NCI-H1092 (cell line): ENCODE measurements around the gene RAB8A.
"Not testable (repeated sequence)": the region's sequence is repeated elsewhere in the genome, so short reads cannot be mapped to it uniquely, and the experiment has no call there.

Experiments used
- DNase-seq: peaks from one replicate; lab custom pipeline; 2025; lab: John Stamatoyannopoulos, UW

The RAB8A gene

GRCh38 chr19:16112778-16113177 lies 1.1 kb downstream of the RAB8A start:
- no peak for DNase-seq

- DNase-seq: no peak
Observed at GRCh38 chr19:16113727-16114126, 2.0 kb downstream of the RAB8A start.

DNA sequence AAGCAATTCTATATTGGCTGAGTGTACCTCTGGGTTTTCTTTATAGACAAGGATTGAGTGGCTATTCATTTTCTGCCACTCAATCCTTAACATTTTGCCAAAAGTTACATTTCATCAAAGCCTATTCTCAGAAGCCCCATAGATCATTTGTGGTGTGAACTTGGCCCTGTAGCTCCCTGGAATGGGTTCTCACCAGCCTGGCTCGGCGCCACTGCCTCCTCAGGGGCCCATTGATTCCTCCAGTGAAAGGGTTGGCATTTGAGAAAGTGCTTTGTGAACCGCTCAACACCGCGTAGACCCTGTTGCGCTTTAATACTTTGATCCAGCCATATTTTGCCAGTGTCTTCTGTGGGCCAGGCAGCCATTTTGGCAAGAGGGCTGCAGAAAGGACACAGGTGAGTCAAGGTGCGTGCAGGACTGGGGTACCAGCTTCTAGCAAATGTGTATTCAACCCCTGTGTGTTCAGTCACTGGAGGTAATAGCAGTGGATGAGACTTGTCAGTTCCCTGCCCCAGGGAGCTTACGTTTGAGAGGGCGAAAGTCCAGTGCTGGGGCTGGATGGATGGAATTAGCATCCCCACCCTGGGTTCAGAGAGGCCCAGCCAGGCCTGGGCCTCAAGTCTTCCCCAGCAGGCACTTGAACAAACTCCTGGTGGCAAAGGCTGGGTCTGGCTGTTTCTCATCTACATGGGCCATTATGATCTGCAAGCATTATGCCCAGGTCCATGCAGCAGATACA lies 3.8 kb downstream of the RAB8A start:
- no peak for DNase-seq

DNA sequence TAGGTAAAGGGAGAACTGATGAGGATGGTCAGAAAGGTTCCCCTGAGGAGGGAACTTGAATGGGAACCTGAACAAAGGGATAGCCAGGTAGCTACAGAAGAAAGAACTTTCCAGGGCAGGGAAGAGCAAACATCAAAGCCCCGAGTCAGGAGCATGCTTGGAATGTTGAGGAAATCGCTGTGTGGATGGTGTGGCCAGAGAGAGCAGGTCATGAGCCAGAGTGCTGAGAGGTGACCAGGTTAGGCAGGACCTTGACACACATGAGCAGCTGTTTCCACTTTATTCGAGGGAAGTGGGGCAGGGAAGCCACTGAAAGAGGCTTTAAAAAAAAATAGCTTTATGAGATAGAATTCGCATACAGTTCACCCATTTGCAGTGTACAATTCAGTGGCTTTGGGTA lies 4.4 kb downstream of the RAB8A start:
- DNase-seq: no peak

GRCh38 chr19:16117594-16118033 lies 5.9 kb downstream of the RAB8A start:
- DNase-seq: no peak

- no peak for DNase-seq
Observed at GRCh38 chr19:16118489-16119033, 6.9 kb downstream of the RAB8A start.

DNA sequence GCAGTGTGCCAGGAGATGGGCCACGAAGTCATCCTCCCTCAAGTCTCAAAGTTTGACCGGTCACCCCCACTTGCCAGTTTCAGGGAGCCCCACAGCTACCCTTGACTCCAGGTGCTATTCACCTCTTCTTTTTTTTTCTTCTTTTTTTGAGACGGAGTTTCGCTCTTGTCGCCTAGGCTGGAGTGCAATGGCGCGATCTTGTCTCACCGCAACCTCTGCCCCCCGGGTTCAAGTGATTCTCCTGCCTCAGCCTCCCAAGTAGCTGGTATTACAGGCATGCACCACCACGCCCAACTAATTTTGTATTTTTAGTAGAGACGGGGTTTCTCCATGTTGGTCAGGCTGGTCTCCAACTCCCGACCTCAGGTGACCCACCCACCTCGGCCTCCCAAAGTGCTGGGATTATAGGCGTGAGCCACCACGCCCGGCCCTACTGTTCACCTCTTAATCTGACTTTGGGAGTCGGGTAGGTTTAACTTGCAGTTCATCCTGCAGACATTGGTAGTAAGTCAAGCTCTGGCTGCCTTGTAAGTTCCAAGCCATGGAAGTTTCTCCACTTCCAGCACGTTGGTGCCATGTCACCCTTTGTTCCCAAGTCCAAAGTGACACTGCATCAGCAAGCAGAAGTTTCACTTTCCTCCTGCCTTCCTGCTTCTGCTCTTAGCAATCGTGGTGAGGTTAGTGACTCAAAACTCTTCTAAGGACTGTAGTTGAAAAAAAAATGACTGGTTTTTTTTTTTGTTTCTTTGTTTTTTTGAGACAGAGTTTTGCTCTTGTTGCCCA lies 7.6 kb downstream of the RAB8A start:
- DNase-seq: not testable (repeated sequence)

DNA sequence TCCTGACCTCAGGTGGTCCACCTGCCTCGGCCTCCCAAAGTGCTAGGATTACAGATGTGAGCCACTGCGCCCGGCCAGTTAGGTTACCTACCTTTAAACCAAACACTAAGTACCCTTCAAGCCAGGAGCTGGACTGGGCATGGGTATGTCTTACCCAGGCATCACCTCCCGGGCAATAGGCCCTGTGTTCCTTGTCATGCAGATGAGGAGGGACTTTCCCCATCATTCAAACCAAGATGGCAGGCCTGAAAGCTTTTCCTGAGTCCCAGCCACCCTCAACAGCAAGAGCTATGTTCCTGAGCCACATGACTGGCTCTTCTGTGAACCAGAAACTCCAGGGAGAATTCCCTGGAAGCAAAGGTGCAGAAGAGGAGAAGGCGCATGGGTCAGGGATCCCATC lies 9.5 kb downstream of the RAB8A start:
- no peak for DNase-seq

DNA sequence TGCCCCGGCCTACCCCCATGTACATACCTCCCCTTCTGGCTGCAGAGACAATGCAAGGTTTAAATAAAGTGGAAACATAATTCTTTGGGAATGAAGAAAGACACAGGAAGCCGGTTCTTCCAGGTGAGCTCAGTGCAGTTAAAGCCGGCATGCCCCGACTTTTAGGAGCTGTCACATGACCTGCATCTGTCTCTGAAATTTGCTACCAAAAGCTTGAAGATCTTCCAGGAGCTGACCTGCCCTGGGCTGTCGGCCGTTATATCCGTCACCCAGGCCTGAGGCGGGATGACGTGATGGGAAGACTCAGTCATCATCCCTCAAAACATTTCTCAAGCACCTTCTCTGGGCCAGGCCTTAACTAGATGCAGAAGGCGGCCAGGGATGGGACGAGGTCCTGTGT lies 10.3 kb downstream of the RAB8A start:
- DNase-seq: no peak

DNA sequence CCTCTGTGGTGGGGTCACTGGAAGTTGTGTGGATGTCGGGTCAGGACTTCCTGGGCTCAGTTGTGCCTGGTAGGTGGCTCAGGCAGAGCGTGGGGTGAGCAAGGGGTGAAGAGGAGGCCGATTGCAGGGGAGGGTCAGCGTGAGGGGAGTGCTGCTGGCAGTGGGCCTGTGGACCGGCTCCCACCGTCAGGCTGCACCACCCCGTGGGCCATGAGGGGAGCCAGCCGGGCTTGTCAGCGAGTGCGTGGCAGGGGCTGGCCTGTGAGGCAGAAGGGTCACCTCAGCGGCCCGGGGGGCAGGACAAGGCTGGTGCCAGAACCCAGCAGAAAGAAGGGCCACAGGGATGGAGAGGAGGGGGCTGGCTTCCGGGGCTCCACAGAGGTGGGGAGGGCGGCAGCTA lies 13.3 kb downstream of the RAB8A start:
- DNase-seq: no peak

GRCh38 chr19:16125737-16126495 lies 14.2 kb downstream of the RAB8A start:
- DNase-seq: no peak

GRCh38 chr19:16127080-16127479 lies 15.4 kb downstream of the RAB8A start:
- DNase-seq: no peak

DNA sequence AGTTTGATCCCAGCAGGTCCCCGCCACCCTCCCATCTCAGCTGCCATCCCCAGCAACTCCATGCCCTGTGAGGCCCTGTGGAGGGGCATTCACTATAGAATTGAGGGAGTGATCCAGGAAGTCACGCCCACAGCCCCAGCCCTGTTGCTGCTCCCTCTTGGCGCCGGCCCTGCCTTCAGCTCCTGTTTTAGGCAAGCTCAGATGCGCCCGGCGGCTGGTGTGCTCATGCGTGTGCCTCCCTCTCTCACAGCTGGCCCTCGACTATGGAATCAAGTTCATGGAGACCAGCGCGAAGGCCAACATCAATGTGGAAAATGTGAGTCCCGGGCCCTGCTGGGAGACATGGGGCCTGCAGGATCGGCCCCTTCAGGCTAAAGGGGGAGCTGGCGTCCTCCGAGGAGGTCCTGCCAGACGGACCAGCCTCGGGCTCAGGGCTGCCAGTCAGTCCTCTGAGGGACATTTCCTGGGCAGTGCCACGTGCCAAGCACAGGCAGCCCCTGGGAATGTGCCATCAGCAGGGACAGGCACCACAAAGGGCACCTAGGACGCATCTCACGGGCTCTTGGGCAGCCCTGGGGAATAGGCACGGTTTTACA lies 16.2 kb downstream of the RAB8A start:
- DNase-seq: no peak

GRCh38 chr19:16131648-16132047 lies 20.0 kb downstream of the RAB8A start:
- no peak for DNase-seq

GRCh38 chr19:16133818-16134217 lies 22.1 kb downstream of the RAB8A start:
- no peak for DNase-seq

- no peak for DNase-seq
Observed at GRCh38 chr19:16134510-16134909, 22.8 kb downstream of the RAB8A start.

DNA sequence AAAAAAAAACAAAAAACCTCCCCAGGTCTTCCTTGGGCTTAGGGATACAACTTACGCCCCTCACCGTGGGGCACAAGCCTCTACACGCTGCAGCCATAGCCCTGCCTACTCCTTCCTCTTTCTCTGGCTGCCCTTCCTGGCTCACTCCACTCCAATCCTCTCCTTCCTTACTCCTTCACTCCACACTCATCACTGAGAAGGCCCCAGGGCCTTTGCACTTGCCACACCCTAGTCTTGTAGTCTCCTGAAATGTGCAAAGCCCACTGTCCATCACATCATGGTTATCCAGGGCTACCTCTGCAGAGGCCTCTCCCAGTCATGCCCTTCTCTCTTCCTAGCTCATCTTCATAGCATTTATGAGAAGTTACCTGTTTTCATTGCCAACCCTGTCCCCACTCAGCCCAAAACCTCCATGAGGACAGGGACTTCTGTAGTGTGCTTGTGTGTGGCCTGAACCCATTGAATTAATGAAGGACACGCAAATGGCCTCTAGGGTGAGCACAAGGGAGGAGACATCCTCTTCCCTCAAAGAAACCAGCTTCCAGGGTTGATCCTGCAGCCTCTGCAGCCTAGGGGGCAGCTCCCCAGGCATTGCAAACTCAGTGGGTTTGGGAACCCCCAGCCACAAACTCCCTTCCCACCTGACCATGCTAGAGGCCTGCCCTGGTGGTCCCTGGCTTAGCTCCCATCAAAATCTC lies 23.9 kb downstream of the RAB8A start:
- no peak for DNase-seq

GRCh38 chr19:16136185-16136999 lies 24.7 kb downstream of the RAB8A start:
- peak; percentile 23 for DNase-seq

- no peak for DNase-seq
Observed at GRCh38 chr19:16139752-16140151, 28.1 kb downstream of the RAB8A start.

DNA sequence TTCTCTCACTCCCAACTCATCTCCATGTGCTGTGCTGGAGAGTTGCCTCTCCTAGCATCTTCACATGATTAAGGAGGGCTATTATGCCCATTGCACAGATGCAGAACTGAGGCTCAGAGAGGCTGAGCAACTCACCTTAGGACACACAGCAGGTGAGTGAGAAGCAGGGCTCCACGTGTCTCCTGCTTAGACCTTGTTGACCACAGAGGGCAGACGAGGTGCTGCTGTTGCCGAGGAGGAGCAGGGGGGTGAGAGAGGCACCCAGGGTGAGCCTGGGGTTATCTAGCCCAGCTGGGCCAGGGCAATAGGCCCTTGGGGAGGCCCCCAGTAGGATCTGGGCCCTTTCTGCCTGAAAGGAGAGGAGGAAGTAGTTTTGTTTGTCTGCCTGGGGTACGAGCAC lies 29.4 kb downstream of the RAB8A start:
- no peak for DNase-seq
